K562 (cell line): Measurements from ENCODE around the gene TECPR2. TPM values are rescaled to one million over a fixed set of nuclear protein-coding genes. Genes with fewer than 3 reads are reported as not detected.

Experiments used
- ATAC-seq: fragments of 200-7000 bp; cut with Tn5 transposase; 3 replicates; pipeline ENCODE4 v1.9.1; 2020; ENCODE audit warnings: moderate library complexity
- BruUV-seq: library from RNA; stranded (reverse); fragments of 400-500 nt; replicated peaks from 2 replicates; lab custom pipeline; 2021; lab: Mats Ljungman, UMichigan
- CTCF ChIA-PET: fragments of 300-600 bp; formaldehyde crosslinking; extraction: SDS; loops from one replicate; lab custom pipeline; 2021; ENCODE audit warnings: low intra/inter-chr PET ratio; lab: Yijun Ruan, JAX
- POLR2A ChIA-PET: fragments of 300-600, 350-650 bp; sonication (Branson Sonifier 250); formaldehyde crosslinking; extraction: SDS; loops from one replicate; lab custom pipeline; 2021; ENCODE audit warnings: antibody characterized with exemption, inconsistent platforms; lab: Yijun Ruan, JAX
- DNase-seq, 4 experiments: peaks; one replicate each; pipeline versions ENCODE4 v3.0.0 to v3.0.0-alpha.2; 2011 to 2018; ENCODE audit warnings: low spot score in 3 of 4, mixed read lengths in 3 of 4; ENCODE audit errors: extremely low read depth in 1 of 4
- FAIRE-seq: peaks from 2 replicates; lab custom pipeline; 2011; peaks lifted over from hg19 to GRCh38; lab: Jason Lieb, UNC
- H2AFZ ChIP-seq: 2 replicates; pipeline ENCODE4 v1.6.0; 2011; ENCODE audit warnings: low read depth, low read length, control low read depth, inconsistent platforms
- H3K27ac ChIP-seq: fragments of 200-600 bp; 3 replicates; pipeline ENCODE4 v1.8.0; 2011; ENCODE audit warnings: low read depth, mild to moderate bottlenecking, control low read depth, inconsistent platforms, low read length, moderate library complexity, mixed read lengths; ENCODE audit errors: extremely low read depth
- H3K27me3 ChIP-seq, 2 experiments: fragments of 300-600 bp in 1 of 2; 2 replicates in 1 of 2; 3 replicates in 1 of 2; pipeline versions ENCODE4 v1.6.0 to v1.8.0; 2011; ENCODE audit warnings: inconsistent platforms in 2 of 2, low read length in 2 of 2, mild to moderate bottlenecking in 1 of 2, mixed read lengths in 1 of 2, moderate library complexity in 1 of 2; ENCODE audit not compliant: control insufficient read depth in 2 of 2, insufficient read depth in 2 of 2
- H3K36me3 ChIP-seq: fragments of 300-600 bp; 3 replicates; pipeline ENCODE4 v1.8.0; 2011; ENCODE audit warnings: mild to moderate bottlenecking, low read length, inconsistent platforms; ENCODE audit not compliant: control insufficient read depth, insufficient read depth
- H3K4me1 ChIP-seq, 2 experiments: fragments of 200-600 bp in 1 of 2; replicated peaks in 1 of 2; 2 replicates in 1 of 2; 3 replicates in 1 of 2; pipeline versions ENCODE4 v1.5.1 to v1.8.0; 2011; ENCODE audit warnings: inconsistent platforms in 2 of 2, low read length in 2 of 2, mild to moderate bottlenecking in 1 of 2, mixed read lengths in 1 of 2, moderate library complexity in 1 of 2; ENCODE audit not compliant: control insufficient read depth in 2 of 2, insufficient read depth in 2 of 2
- H3K4me2 ChIP-seq: 2 replicates; pipeline ENCODE4 v1.6.1; 2011; ENCODE audit warnings: low read length, control low read depth, inconsistent platforms, mixed read lengths; ENCODE audit not compliant: insufficient read depth
- H3K4me3 ChIP-seq: fragments of 200-600 bp; sonication (generic), shearing (Covaris generic); 2 replicates; pipeline ENCODE4 v1.5.1; 2016; ENCODE audit warnings: control low read depth, inconsistent platforms
- H3K79me2 ChIP-seq: fragments of 200-600 bp; 3 replicates; pipeline ENCODE4 v1.8.0; 2011; ENCODE audit warnings: low read length, inconsistent platforms; ENCODE audit not compliant: control insufficient read depth, insufficient read depth
- H3K9ac ChIP-seq, 2 experiments: 2 replicates each; pipeline versions ENCODE4 v1.6.0 to v1.6.1; 2011; ENCODE audit warnings: low read depth in 2 of 2, low read length in 2 of 2, control low read depth in 1 of 2, inconsistent platforms in 1 of 2, mild to moderate bottlenecking in 1 of 2, mixed read lengths in 1 of 2; ENCODE audit not compliant: insufficient read depth in 1 of 2
- H3K9me1 ChIP-seq: one replicate; pipeline ENCODE4 v1.6.0; 2011; ENCODE audit warnings: inconsistent platforms, mild to moderate bottlenecking, low read length, moderate library complexity; ENCODE audit not compliant: control insufficient read depth, insufficient read depth
- H3K9me3 ChIP-seq: replicated peaks from 2 replicates; pipeline ENCODE4 v1.5.1; 2011; ENCODE audit warnings: low read depth, low read length, inconsistent platforms; ENCODE audit not compliant: control insufficient read depth, insufficient read depth
- H4K20me1 ChIP-seq: replicated peaks from 2 replicates; pipeline ENCODE4 v1.6.1; 2011; ENCODE audit warnings: low read length, inconsistent platforms, mixed read lengths; ENCODE audit not compliant: control insufficient read depth, insufficient read depth
- ARID4B ChIP-seq: sonication (generic); formaldehyde crosslinking; IDR thresholded peaks from 2 replicates; pipeline ENCODE4 v1.8.0; 2022; ENCODE audit warnings: mild to moderate bottlenecking, missing genetic modification reagents
- CBX3 ChIP-seq, 2 experiments: IDR thresholded peaks; 1 replicate in 1 of 2; 2 replicates in 1 of 2; pipeline ENCODE4 v1.6.1; 2012; ENCODE audit warnings: inconsistent platforms in 2 of 2, low read length in 2 of 2, borderline replicate concordance in 1 of 2, control low read depth in 1 of 2
- MAFG ChIP-seq: fragments of 450-650 bp; conservative IDR thresholded peaks from 2 replicates; pipeline ENCODE4 v1.6.1; 2016; ENCODE audit warnings: missing genetic modification characterization, missing compliant biosample characterization
- NFE2L1 ChIP-seq: fragments of 450-650 bp; IDR thresholded peaks from 2 replicates; pipeline ENCODE4 v1.6.1; 2016; ENCODE audit warnings: missing genetic modification characterization, low read depth, mild to moderate bottlenecking, missing compliant biosample characterization, moderate library complexity, borderline replicate concordance
- RAD21 ChIP-seq, 2 experiments: fragments of 250-450 bp in 1 of 2; fragments of 450-650 bp in 1 of 2; sonication (Bioruptor Pico) in 1 of 2; formaldehyde crosslinking in 1 of 2; IDR thresholded peaks in 1 of 2; conservative IDR thresholded peaks in 1 of 2; 2 replicates each; pipeline versions ENCODE4 v1.4.0 to v1.8.0; 2020 to 2022; ENCODE audit warnings: mild to moderate bottlenecking in 2 of 2, moderate library complexity in 1 of 2
- RBM17 ChIP-seq: fragments of 200-400 bp; formaldehyde crosslinking; IDR thresholded peaks from 2 replicates; pipeline ENCODE4 v1.6.1; 2017; ENCODE audit warnings: low read depth, mild to moderate bottlenecking, low read length, borderline replicate concordance
- RBM34 ChIP-seq: fragments of 200-400 bp; formaldehyde crosslinking; IDR thresholded peaks from 2 replicates; pipeline ENCODE4 v1.6.1; 2018; ENCODE audit warnings: low read length, borderline replicate concordance; ENCODE audit not compliant: insufficient read depth
- SRSF7 ChIP-seq: fragments of 200-400 bp; formaldehyde crosslinking; optimal IDR thresholded peaks from 2 replicates; pipeline ENCODE3; 2017; ENCODE audit warnings: mild to moderate bottlenecking, low read depth, low read length
- THRAP3 ChIP-seq: fragments of 450-650 bp; IDR thresholded peaks from 2 replicates; pipeline ENCODE4 v1.6.1; 2016; ENCODE audit warnings: mild to moderate bottlenecking, inconsistent platforms, borderline replicate concordance
- ZBTB8A ChIP-seq: fragments of 450-650 bp; IDR thresholded peaks from 2 replicates; pipeline ENCODE4 v1.6.1; 2018; ENCODE audit warnings: mild to moderate bottlenecking, moderate library complexity; ENCODE audit not compliant: partially characterized antibody
- ZC3H4 ChIP-seq: sonication (generic); formaldehyde crosslinking; IDR thresholded peaks from 2 replicates; pipeline ENCODE4 v1.9.0; 2021; ENCODE audit warnings: missing genetic modification reagents, borderline replicate concordance
- ZNF347 ChIP-seq: fragments of 450-650 bp; formaldehyde crosslinking; IDR thresholded peaks from 2 replicates; pipeline ENCODE4 v1.4.0; 2020; ENCODE audit warnings: low read depth, mild to moderate bottlenecking, moderate library complexity
- ZNF780A ChIP-seq: fragments of 250-450 bp; sonication (Bioruptor Pico); IDR thresholded peaks from 2 replicates; pipeline ENCODE4 v1.5.0; 2021; ENCODE audit warnings: mild to moderate bottlenecking
- WGBS: fragments of 100-300 bp; shearing (Covaris generic); methylation state at CpG from one replicate; pipeline ENCODE4 v1.1.6; 2016; ENCODE audit warnings: low coverage, mixed read lengths; ENCODE audit not compliant: insufficient coverage; ENCODE audit errors: missing lambda C conversion rate; 5-methylcytosine and 5-hydroxymethylcytosine counted together
- in situ Hi-C: fragments of 300-500 bp; cut with MboI; formaldehyde crosslinking; loops from 4 replicates; pipeline ENCODE4 v1.15.0; 2018; ENCODE audit warnings: inconsistent platforms, mixed read lengths
- intact Hi-C: fragments of 100-400 bp; cut with micrococcal nuclease; formaldehyde crosslinking; loops from 2 replicates; pipeline ENCODE4 v1.14.2; 2022
- polyA plus RNA-seq, 8 experiments: library from polyadenylated mRNA; depleted of rRNA in 4 of 8; stranded (reverse) in 5 of 8; unstranded in 3 of 8; fragments of >200 nt; fragmentation: Nextera tagmentation in 2 of 8; fragmentation: Illumina TruSeq in 1 of 8; extraction: Ambion mirVana in 2 of 8; extraction: Trizol in 1 of 8; gene quantifications; 2 replicates each; pipeline versions ENCODE4 v1.2.1 to v1.2.3, GENCODE V29; 2011 to 2014; ENCODE audit warnings: inconsistent platforms in 1 of 8, missing spikeins in 1 of 8
- total RNA-seq, 7 experiments: library from RNA; depleted of rRNA in 6 of 7; stranded (reverse); fragments of >200 nt in 6 of 7; fragmentation: Illumina TruSeq in 2 of 7; extraction: Trizol in 2 of 7; gene quantifications; 2 replicates each; pipeline versions ENCODE4 v1.2.1 to v1.2.3, GENCODE V29; 2011 to 2021; ENCODE audit warnings: low replicate concordance in 1 of 7
- TF ChIP-seq, protein P1 (sequence below): fragments of 250-450 bp; sonication (Bioruptor Pico); IDR thresholded peaks from 2 replicates; pipeline ENCODE4 v1.4.0; 2020
- TF ChIP-seq, protein P2 (sequence below): fragments of 450-650 bp; IDR thresholded peaks from 2 replicates; pipeline ENCODE4 v1.6.1; 2017; ENCODE audit warnings: mild to moderate bottlenecking, moderate library complexity

The TECPR2 gene
- total and polyA plus RNA-seq, 9 of the 15 experiments (the other 6 are each of a cell fraction or from before 2014, with no cell fraction given), result 0.04 to 3.0 (median 0.83) TPM

DNA sequence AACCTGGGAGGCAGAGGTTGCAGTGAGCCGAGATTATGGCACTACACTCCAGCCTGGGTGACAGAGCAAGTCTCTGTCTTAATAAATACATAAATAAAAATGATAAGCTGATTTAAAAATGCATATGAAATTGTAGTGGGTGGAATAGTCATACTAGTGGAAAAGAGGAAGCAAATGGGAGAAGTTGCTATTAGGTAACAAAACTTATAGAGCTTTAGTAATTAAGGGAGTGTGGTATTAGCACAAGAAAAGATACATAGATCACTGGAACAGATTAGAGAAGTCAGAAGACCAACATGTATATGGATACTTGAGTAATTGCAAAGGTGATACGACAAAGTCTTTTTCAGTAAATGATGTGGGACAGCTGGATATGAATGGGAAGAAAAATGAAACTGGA is 26.5 kb downstream of the TECPR2 start:
- H3K9me1 ChIP-seq, result no peaks in the 10 kb centered on the region
- no peaks in the 10 kb centered on the region for H3K27me3 ChIP-seq
- BruUV-seq, result no TSS peak
- DNase-seq, result no peak
- FAIRE-seq, result no peak
- no peak for ATAC-seq
- intact Hi-C loops, result no loop called here
- no peak overlapping the region for H3K27ac ChIP-seq
- no peaks in the 10 kb centered on the region for H3K9me3 ChIP-seq
- WGBS, result 30% methylated on average over 2 of the region's 2 CpGs
- no peak overlapping the region for H2AFZ ChIP-seq
- H3K4me3 ChIP-seq, result no peak overlapping the region
- peaks cover 0 to 4% of the 10 kb centered on the region in 2 experiments; a peak in 1 of 5 replicates for H3K4me1 ChIP-seq
- H3K4me2 ChIP-seq, result no peak overlapping the region
- CTCF ChIA-PET, result interaction anchor here (0.6 kb wide), 1 partner anchor 120 kb away, joined by 5 read pairs; no protein-coding TSS in a partner anchor
- H4K20me1 ChIP-seq, result no peaks in the 10 kb centered on the region
- H3K36me3 ChIP-seq, result no peaks in the 10 kb centered on the region
- POLR2A ChIA-PET, result interaction anchor here (0.6 kb wide), 1 partner anchor 112 kb away, joined by 3 read pairs; no protein-coding TSS in a partner anchor
- in situ Hi-C loops, result no loop called here
- H3K79me2 ChIP-seq, result no peaks in the 10 kb centered on the region; the same call in 2 of the 3 replicates
- no peak overlapping the region for H3K9ac ChIP-seq
- no peak for TF ChIP-seq ZBTB8A
- TF ChIP-seq THRAP3, result no peak
- TF ChIP-seq ZNF347 (CRISPR knock-in tag), result no peak
- TF ChIP-seq NFE2L1 (tag), result no peak
- no peak for TF ChIP-seq SRSF7
- no peak for TF ChIP-seq RBM34
- TF ChIP-seq, protein P1, sequence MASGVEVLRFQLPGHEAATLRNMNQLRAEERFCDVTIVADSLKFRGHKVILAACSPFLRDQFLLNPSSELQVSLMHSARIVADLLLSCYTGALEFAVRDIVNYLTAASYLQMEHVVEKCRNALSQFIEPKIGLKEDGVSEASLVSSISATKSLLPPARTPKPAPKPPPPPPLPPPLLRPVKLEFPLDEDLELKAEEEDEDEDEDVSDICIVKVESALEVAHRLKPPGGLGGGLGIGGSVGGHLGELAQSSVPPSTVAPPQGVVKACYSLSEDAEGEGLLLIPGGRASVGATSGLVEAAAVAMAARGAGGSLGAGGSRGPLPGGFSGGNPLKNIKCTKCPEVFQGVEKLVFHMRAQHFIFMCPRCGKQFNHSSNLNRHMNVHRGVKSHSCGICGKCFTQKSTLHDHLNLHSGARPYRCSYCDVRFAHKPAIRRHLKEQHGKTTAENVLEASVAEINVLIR (CRISPR knock-in tag), result no peak
- TF ChIP-seq MAFG, result no peak
- TF ChIP-seq CBX3 (IDR thresholded peaks at IDR 0.05; ENCODE audit: borderline replicate concordance in 1 of 2, low read length in 2 of 2), result no peak
- no peak for TF ChIP-seq ZNF780A (CRISPR knock-in tag)
- TF ChIP-seq RBM17, result no peak
- TF ChIP-seq, protein P2, sequence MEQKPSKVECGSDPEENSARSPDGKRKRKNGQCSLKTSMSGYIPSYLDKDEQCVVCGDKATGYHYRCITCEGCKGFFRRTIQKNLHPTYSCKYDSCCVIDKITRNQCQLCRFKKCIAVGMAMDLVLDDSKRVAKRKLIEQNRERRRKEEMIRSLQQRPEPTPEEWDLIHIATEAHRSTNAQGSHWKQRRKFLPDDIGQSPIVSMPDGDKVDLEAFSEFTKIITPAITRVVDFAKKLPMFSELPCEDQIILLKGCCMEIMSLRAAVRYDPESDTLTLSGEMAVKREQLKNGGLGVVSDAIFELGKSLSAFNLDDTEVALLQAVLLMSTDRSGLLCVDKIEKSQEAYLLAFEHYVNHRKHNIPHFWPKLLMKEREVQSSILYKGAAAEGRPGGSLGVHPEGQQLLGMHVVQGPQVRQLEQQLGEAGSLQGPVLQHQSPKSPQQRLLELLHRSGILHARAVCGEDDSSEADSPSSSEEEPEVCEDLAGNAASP, result no peak
- TF ChIP-seq RAD21 (CRISPR knock-in tag; conservative IDR thresholded peaks at IDR 0.05 in 1 of 2, IDR thresholded peaks at IDR 0.05 in 1 of 2), result no peak
- no peak for TF ChIP-seq ZC3H4 (CRISPR knock-in tag)
- no peak for TF ChIP-seq ARID4B (CRISPR knock-in tag)
